ENCODE results near the gene CDC42BPB.

- TF ChIP-seq CTCF (IDR thresholded peaks at IDR 0.05; ENCODE audit: insufficient read depth, low read length, poor library complexity, severe bottlenecking) = no peak
- no peak for TF ChIP-seq EZH2phosphoT487 (conservative IDR thresholded peaks at IDR 0.05; ENCODE audit: low read length)
Measured at GRCh38 chr14:103043257-103044015, 13.9 kb downstream of the CDC42BPB start.

Measured in SU-DHL-6 (cell line).